ENCODE data around the gene EFNA1. TPM values are rescaled to one million over a fixed set of nuclear protein-coding genes. Genes with fewer than 3 reads are reported as not detected.
"Not testable (repeated sequence)": the region's sequence is repeated elsewhere in the genome, so short reads cannot be mapped to it uniquely, and the experiment has no call there.

Gene EFNA1
- total RNA-seq, 1 donor from 2014 or later, result 195 TPM

- DNase-seq (ENCODE audit: extremely low read depth, low read depth, low spot score), result no peak
Observed at GRCh38 chr1:155092131-155092530, 35.5 kb upstream of the EFNA1 start.

DNA sequence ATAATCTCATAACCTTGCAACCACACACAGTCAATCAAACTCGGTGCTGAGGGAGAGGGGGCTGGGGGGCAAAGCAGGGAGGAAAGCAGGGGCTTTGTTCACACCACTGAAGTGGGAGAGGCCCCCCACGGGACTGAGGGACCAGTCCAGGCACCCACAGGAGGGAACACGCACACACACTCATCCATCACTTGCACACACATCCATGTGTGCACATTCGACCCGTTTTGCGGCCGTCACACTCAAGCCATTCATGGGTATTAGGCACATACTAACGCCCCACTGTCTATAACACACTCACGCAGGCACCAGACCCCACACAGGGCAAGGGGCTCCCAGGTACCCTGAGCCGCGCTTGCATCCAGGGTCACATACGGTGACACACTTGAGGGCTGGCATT is 35.0 kb upstream of the EFNA1 start:
- DNase-seq (ENCODE audit: extremely low read depth, low read depth, low spot score), result no peak

DNA sequence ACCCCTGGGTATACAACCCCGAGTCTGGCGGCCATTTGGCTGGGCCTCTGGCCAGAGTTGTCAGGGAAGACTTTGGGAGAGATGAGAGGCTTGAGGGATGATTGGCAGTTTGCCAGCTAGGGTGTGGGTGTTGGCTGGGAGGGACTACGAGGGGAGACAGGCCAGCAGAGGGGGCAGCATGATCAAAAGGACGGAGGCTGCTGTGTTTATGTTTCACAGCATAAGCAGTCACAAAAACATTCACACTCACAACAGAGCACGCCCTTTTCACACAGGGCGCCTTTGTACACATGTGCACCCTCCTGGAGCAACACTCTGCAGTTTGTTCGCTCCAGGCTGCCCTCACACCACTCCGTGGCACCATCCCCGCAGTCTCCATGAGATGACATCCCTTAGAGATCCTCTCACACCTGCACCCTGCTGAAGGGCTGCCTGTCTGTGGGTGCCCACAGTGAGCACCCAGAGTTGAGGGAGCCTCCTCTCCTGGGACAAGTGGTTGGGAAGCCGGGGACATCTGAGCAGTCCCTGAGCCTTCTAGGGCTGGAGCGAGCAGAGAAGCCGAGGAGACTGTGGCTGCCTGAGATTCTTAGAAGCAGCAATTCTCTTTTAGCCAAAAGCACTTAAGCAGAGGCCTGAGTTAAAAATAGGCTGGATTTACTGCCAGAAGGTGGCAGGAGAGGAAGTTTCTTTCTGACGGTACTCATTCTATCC is 33.6 kb upstream of the EFNA1 start:
- no peak for DNase-seq (ENCODE audit: extremely low read depth, low read depth, low spot score)

- no peak for DNase-seq (ENCODE audit: extremely low read depth, low read depth, low spot score)
Observed at GRCh38 chr1:155094622-155094948, 33.1 kb upstream of the EFNA1 start.

- DNase-seq (ENCODE audit: extremely low read depth, low read depth, low spot score), result no peak
Observed at GRCh38 chr1:155099331-155099730, 28.3 kb upstream of the EFNA1 start.

DNA sequence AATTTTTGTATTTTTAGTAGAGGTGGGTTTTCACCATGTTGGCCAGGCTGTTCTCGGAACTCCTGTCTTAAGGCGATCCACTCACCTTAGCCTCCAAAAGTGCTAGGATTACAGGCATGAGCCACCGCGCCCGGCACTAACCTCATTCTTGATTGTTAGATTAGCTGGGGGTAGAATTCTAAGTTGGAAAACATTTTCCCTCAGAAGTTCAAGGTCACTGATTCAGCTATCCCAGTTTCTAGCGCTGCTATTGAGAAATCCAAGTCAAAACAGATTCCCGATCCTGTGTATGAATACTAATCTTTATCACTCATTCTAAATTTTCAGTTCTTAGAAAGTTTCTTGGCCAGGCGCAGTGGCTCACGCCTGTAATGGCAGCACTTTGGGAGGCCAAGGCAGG is 24.4 kb upstream of the EFNA1 start:
- no peak for DNase-seq (ENCODE audit: extremely low read depth, low read depth, low spot score)

- DNase-seq (ENCODE audit: extremely low read depth, low read depth, low spot score), result no peak
Observed at GRCh38 chr1:155104605-155105534, 22.8 kb upstream of the EFNA1 start.

DNA sequence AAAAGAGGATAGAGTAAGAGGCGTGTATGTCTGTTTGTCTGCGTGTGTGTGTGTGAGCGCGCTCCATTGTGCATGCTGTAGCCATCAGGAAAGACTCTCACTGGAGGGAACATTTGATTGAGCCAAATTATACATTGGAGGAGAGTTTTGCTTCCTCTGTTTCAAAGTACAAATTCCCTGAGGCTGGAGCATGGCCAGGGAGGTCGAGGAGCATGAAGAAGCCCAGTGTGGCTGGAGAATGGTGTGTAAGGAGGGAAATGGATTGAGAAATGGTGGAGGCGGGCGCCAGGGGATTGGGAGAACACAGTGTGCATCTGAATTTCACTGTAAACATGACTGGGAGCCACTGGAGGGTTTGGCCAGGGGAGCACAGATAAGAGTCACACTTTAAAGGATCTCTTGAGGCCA is 22.1 kb upstream of the EFNA1 start:
- no peak for DNase-seq (ENCODE audit: extremely low read depth, low read depth, low spot score)

GRCh38 chr1:155106862-155107261 is 20.8 kb upstream of the EFNA1 start:
- DNase-seq (ENCODE audit: extremely low read depth, low read depth, low spot score), result no peak

DNA sequence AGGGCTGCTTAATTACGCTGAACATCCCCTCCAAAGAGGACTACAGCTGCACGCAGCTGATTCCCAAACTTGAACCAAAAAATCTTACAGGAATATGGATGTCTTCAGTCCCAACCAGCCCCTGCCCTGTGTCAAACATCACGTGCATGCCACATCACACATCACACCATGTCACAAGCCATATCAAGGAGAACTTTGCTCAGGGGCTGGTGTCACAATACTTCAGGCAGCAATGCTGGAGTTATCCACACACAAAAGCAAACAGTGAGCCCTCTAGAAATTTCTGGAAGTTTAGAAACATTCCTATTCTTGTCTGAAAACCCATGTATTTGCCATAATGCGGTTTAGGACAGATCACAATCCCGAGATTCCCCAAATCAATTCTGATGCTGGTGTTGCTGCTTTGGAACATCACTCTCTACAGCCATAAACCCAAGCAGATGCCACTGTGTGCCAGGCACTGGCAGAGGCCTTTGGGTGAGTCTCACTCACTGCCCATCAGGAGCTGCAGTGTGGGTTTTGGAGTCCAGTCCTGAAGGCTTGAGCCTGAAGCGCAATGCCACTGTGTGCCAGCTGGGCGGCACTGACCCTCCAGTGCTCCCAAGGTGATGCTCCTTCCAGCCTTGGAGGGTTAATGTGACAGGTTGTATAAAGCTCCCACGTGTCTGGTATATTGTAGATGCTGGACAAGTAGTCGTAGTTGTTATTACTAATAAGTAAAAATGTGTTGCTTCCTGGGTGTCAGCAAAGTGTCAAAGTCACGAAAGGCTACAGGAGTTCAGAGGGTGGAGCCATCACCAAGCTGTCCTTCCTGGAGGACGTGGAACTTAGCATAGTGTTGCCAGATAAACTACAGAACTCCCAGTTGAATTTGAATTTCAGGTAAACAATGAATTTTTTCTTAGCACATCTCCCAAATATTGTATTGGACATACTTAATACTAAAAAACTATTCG is 20.1 kb upstream of the EFNA1 start:
- no peak for DNase-seq (ENCODE audit: extremely low read depth, low read depth, low spot score)

GRCh38 chr1:155108296-155108695 is 19.4 kb upstream of the EFNA1 start:
- DNase-seq (ENCODE audit: extremely low read depth, low read depth, low spot score), result no peak

DNA sequence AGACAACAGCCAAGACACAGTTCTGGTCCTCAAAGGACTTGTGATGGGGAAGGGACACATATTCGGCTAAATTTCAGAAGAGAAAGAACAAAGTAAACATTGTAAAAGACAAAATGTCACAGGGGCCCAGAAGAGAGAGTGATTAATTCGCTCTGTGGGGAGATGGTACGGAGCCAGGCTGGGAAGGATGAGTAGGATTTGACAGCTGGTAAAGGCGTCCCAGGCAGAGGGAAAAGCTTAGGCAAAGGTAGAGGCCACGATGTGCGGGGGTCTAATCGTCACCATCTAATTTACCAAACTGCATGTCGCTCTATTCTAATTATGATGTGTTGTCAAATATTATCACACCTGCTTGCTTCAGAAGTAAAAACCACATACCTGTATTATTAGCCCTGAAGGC is 17.3 kb upstream of the EFNA1 start:
- DNase-seq (ENCODE audit: extremely low read depth, low read depth, low spot score), result no peak

- no peak for DNase-seq (ENCODE audit: extremely low read depth, low read depth, low spot score)
Observed at GRCh38 chr1:155110826-155111225, 16.9 kb upstream of the EFNA1 start.

- no peak for DNase-seq (ENCODE audit: extremely low read depth, low read depth, low spot score)
Observed at GRCh38 chr1:155113450-155113980, 14.2 kb upstream of the EFNA1 start.

- DNase-seq (ENCODE audit: extremely low read depth, low read depth, low spot score), result no peak
Observed at GRCh38 chr1:155116113-155116764, 11.4 kb upstream of the EFNA1 start.

DNA sequence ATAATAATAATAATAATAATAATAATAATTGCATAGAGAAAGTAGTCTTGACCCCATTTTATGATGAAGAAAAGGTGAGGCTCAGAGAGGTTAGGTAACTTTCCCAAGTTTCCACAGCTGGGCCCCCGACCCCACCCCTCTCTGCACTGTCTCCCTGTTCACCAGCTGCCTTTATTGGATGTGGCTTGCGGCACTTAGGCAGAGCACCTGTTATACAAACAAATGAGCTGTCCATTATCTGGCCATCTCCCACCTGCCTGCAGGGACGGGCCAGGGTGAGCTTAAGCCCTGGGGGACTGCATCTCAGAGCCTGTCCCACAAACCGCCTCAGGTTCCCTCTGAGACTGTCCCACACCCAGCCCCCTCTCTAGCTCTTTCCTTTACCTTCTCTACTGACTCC is 10.1 kb upstream of the EFNA1 start:
- no peak for DNase-seq (ENCODE audit: extremely low read depth, low read depth, low spot score)

DNA sequence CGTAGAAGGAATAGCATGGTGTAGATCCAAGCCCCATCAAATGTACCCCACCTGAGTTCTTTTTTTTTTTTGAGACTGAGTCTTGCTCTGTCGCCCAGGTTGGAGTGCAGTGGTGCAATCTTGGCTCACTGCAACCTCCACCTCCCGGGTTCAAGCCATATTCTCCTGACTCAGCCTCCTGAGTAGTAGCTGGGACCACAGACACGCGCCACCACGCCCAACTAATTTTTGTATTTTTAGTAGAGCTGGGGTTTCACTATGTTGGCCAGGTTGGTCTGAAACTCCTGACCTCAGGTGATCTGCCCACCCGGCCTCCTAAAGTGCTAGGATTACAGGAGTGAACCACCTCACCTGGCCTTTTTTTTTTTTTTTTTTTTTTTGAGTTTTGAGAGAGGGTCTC is 9.6 kb upstream of the EFNA1 start:
- not testable (repeated sequence) for DNase-seq (ENCODE audit: extremely low read depth, low read depth, low spot score)

DNA sequence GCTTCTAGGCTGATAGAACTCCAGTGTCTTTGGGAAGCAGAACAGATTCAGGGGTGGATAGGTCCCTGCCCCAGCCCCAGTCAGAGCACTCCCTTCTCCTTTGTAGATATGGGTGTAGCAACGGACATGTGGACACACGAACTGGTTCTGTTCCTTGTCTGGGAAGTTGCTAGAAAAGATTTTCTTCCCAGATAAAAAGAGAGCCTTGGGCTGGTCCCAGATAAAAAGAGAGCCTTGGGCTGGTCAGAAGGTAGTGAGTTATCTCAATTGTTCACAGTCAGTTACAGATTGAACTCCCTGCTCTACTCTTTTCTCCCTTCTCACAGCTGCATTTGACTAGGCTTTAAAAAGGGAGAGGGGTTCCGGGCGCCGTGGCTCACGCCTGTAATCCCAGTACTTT is 7.4 kb upstream of the EFNA1 start:
- no peak for DNase-seq (ENCODE audit: extremely low read depth, low read depth, low spot score)

DNA sequence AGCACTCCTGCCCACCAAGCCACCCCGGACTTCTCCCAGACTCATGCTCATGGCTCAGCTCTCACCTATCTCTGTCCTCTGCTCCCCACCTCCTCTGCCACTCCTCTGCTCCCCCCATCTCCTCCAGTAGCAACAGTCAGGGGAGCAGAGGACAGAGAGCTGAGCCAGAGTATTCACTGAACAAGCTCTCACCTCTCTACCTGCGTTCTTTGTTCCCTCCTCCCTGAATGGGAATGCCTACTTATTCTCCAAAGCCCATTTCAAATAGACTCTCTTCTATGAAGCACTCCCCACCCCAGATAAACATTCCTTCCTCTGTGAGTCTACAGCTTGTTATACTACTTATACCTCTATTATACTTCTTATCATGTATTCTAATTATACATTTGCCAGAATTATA is 6.4 kb upstream of the EFNA1 start:
- no peak for DNase-seq (ENCODE audit: extremely low read depth, low read depth, low spot score)

- DNase-seq (ENCODE audit: extremely low read depth, low read depth, low spot score), result no peak
Observed at GRCh38 chr1:155122308-155122707, 5.4 kb upstream of the EFNA1 start.
